CD4-positive, alpha-beta T cell (primary cell): Measurements from ENCODE around the gene RGS5. TPM values are rescaled to one million over a fixed set of nuclear protein-coding genes. Genes with fewer than 3 reads are reported as not detected.

Experiments used
- ATAC-seq: fragments of 200-7000 bp; cut with Tn5 transposase; one replicate; pipeline ENCODE4 v1.10.0; 2022; ENCODE audit warnings: mild to moderate bottlenecking; ENCODE audit not compliant: poor library complexity
- CTCF ChIA-PET: fragments of 350-600 bp; sonication (Branson Sonifier 250); formaldehyde crosslinking; loops from one replicate; lab custom pipeline; 2021; ENCODE audit warnings: antibody characterized with exemption, inconsistent platforms; lab: Charles Lee
- POLR2A ChIA-PET: fragments of 350-600 bp; sonication (Branson Sonifier 250); formaldehyde crosslinking; loops from one replicate; lab custom pipeline; 2021; ENCODE audit warnings: antibody characterized with exemption, inconsistent platforms; lab: Charles Lee
- DNase-seq, 14 experiments: peaks; one replicate each; pipeline ENCODE4 v3.0.0-alpha.2; 2013 to 2020; ENCODE audit warnings: mixed read lengths in 2 of 14
- H3K27ac ChIP-seq, 2 donors: one replicate each; pipeline versions ENCODE4 v1.5.1 to v1.7.0; 2013; ENCODE audit warnings: low read length in 2 of 2, low read depth in 1 of 2, mild to moderate bottlenecking in 1 of 2
- H3K27me3 ChIP-seq, 2 experiments: 1 replicate in 1 of 2; 2 replicates in 1 of 2; pipeline versions ENCODE4 v1.6.1 to v1.7.0; 2013; ENCODE audit warnings: low read length in 2 of 2, control low read depth in 1 of 2, mild to moderate bottlenecking in 1 of 2, moderate library complexity in 1 of 2; ENCODE audit not compliant: insufficient read depth in 2 of 2, control insufficient read depth in 1 of 2
- H3K36me3 ChIP-seq: one replicate; pipeline ENCODE4 v1.6.1; 2013; ENCODE audit warnings: low read length, control low read depth; ENCODE audit not compliant: insufficient read depth
- H3K4me1 ChIP-seq: one replicate; pipeline ENCODE4 v1.6.1; 2013; ENCODE audit warnings: low read length, control low read depth; ENCODE audit not compliant: insufficient read depth
- H3K4me3 ChIP-seq: one replicate; pipeline ENCODE4 v1.5.1; 2013; ENCODE audit warnings: mild to moderate bottlenecking, low read length, moderate library complexity
- H3K9me3 ChIP-seq, 2 experiments: 1 replicate in 1 of 2; 2 replicates in 1 of 2; pipeline versions ENCODE4 v1.6.1 to v1.7.0; 2013; ENCODE audit warnings: low read length in 2 of 2, mild to moderate bottlenecking in 2 of 2, control low read depth in 1 of 2, moderate library complexity in 1 of 2; ENCODE audit not compliant: control insufficient read depth in 1 of 2, insufficient read depth in 1 of 2
- H3K27ac Mint-ChIP-seq: one replicate; pipeline ENCODE4 v1.8.0; 2020; ENCODE audit warnings: mixed read lengths
- H3K27me3 Mint-ChIP-seq: one replicate; pipeline ENCODE4 v1.8.0; 2021; ENCODE audit warnings: mixed read lengths
- H3K36me3 Mint-ChIP-seq: one replicate; pipeline ENCODE4 v1.8.0; 2021; ENCODE audit warnings: low read depth, mixed read lengths
- H3K4me1 Mint-ChIP-seq: one replicate; pipeline ENCODE4 v1.8.0; 2021; ENCODE audit warnings: low read depth, mixed read lengths
- H3K4me3 Mint-ChIP-seq: one replicate; pipeline ENCODE4 v1.8.0; 2020; ENCODE audit warnings: mild to moderate bottlenecking, mixed read lengths
- H3K9me3 Mint-ChIP-seq: one replicate; pipeline ENCODE4 v1.8.0; 2020; ENCODE audit warnings: mixed read lengths
- intact Hi-C, 2 experiments: fragments of 100-400 bp; cut with DNase I in 1 of 2; cut with micrococcal nuclease in 1 of 2; formaldehyde crosslinking; loops; one replicate each; pipeline versions ENCODE4 v1.15.1 to v1.9.0; 2023 to 2025; cut with DNase I, micrococcal nuclease
- total RNA-seq, 174 experiments: library from RNA in 2 of 174; stranded (reverse) in 2 of 174; gene quantifications; one replicate each; pipeline ENCODE4 v1.2.3 and lab custom pipeline; 2021 to 2026
- TF ChIP-seq, protein P1 (sequence below): fragments of 200-600 bp; IDR thresholded peaks from one replicate; pipeline ENCODE4 v1.8.0; 2022; ENCODE audit warnings: antibody characterized with exemption, mild to moderate bottlenecking

The RGS5 gene
- total RNA-seq, 2 experiments from 2014 or later: 1.2 to 1.6 TPM

GRCh38 chr1:163148911-163149310 lies 53.8 kb downstream of the RGS5 start:
- Histone ChIP-seq H3K4me1 (no peaks in the 10 kb centered on the region), H3K27ac (no peak overlapping the region), H3K27me3 (no peaks in the 10 kb centered on the region), H3K36me3 (no peaks in the 10 kb centered on the region), H3K4me3 (no peak overlapping the region), H3K9me3 (no peaks in the 10 kb centered on the region)
- POLR2A ChIA-PET: no interaction called here
- no peaks in the 10 kb centered on the region for H3K9me3 Mint-ChIP-seq
- intact Hi-C loops: no loop called here
- CTCF ChIA-PET: no interaction called here
- ATAC-seq (no peak), DNase-seq (no peak)
- no peak overlapping the region for H3K27ac Mint-ChIP-seq
- no peak overlapping the region for H3K4me3 Mint-ChIP-seq
- H3K4me1 Mint-ChIP-seq: no peaks in the 10 kb centered on the region
- no peaks in the 10 kb centered on the region for H3K36me3 Mint-ChIP-seq
- TF ChIP-seq, protein P1, sequence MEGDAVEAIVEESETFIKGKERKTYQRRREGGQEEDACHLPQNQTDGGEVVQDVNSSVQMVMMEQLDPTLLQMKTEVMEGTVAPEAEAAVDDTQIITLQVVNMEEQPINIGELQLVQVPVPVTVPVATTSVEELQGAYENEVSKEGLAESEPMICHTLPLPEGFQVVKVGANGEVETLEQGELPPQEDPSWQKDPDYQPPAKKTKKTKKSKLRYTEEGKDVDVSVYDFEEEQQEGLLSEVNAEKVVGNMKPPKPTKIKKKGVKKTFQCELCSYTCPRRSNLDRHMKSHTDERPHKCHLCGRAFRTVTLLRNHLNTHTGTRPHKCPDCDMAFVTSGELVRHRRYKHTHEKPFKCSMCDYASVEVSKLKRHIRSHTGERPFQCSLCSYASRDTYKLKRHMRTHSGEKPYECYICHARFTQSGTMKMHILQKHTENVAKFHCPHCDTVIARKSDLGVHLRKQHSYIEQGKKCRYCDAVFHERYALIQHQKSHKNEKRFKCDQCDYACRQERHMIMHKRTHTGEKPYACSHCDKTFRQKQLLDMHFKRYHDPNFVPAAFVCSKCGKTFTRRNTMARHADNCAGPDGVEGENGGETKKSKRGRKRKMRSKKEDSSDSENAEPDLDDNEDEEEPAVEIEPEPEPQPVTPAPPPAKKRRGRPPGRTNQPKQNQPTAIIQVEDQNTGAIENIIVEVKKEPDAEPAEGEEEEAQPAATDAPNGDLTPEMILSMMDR: no peak
- H3K27me3 Mint-ChIP-seq: no peaks in the 10 kb centered on the region

- Mint-ChIP-seq H3K4me3 (no peak overlapping the region), H3K36me3 (no peaks in the 10 kb centered on the region), H3K9me3 (no peaks in the 10 kb centered on the region), H3K27ac (no peak overlapping the region), H3K4me1 (no peaks in the 10 kb centered on the region), H3K27me3 (no peaks in the 10 kb centered on the region)
- ChIA-PET POLR2A (no interaction called here), CTCF (no interaction called here)
- no peaks in the 10 kb centered on the region for H3K27me3 ChIP-seq
- DNase-seq (no peak), ATAC-seq (no peak)
- TF ChIP-seq, protein P1: no peak
- H3K27ac ChIP-seq: no peak overlapping the region
- intact Hi-C loops: no loop called here
- H3K36me3 ChIP-seq: no peaks in the 10 kb centered on the region
- H3K4me1 ChIP-seq: no peaks in the 10 kb centered on the region
- no peaks in the 10 kb centered on the region for H3K9me3 ChIP-seq
- no peak overlapping the region for H3K4me3 ChIP-seq
Observed at GRCh38 chr1:163147019-163147418, 55.7 kb downstream of the RGS5 start.

DNA sequence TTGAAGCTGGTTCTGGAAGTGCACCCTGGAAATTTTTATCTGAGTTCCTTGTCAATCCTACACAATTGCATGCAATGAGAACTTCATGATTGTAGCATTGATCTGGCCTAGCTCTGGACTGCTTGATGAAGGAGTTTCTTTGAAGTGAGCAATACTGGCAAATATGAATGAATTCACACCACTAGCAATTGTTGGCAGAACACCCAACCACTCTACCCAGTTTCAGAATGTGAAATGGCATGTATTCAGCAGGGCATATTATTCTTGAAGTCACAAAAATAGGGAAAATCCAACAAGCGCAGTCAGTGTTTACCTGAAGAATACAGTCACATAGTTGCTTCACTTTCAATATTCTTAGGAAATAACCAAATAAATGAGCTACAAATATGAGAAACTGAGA lies 57.3 kb downstream of the RGS5 start:
- no peaks in the 10 kb centered on the region for H3K36me3 Mint-ChIP-seq
- DNase-seq (no peak), ATAC-seq (no peak)
- H3K4me1 Mint-ChIP-seq: no peaks in the 10 kb centered on the region
- Histone ChIP-seq H3K27me3 (no peaks in the 10 kb centered on the region), H3K9me3 (no peaks in the 10 kb centered on the region), H3K4me1 (no peaks in the 10 kb centered on the region), H3K27ac (no peak overlapping the region), H3K36me3 (no peaks in the 10 kb centered on the region), H3K4me3 (no peak overlapping the region)
- H3K27ac Mint-ChIP-seq: no peak overlapping the region
- H3K27me3 Mint-ChIP-seq: no peaks in the 10 kb centered on the region
- TF ChIP-seq, protein P1: no peak
- no peaks in the 10 kb centered on the region for H3K9me3 Mint-ChIP-seq
- intact Hi-C loops: no loop called here
- no peak overlapping the region for H3K4me3 Mint-ChIP-seq
- ChIA-PET POLR2A (no interaction called here), CTCF (no interaction called here)
